ENCODE results near the gene INPP5K. TPM values are rescaled to one million over a fixed set of nuclear protein-coding genes. Genes with fewer than 3 reads are reported as not detected.

INPP5K gene
- polyA plus RNA-seq, 1 donor from 2014 or later, result 35.8 TPM

DNA sequence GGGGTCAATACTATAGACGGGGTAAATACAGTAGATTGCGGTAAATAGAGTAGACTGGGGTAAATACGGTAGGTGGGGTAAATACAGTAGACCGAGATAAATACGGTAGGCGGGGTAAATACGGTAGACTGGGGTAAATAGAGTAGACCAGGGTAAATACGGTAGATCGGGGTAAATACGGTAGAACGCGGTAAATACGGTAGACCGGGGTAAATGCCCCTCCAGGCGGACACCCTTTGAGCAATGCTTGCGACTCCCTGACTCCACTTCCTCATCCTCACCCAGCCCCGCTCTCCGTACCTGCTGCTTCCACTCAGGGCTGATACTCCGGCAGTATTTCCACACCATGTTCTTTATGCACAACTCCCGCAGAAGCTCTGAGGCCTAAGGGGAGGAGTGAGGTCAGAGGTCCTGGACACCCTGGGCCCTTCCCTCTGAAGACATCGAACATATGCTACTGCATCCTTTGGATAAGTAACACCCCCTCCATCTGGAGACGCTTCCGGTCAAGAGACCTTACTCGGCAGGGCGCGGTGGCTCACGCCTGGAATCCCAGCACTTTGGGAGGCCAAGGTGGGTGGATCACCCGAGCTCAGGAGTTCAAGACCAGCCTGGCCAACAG lies 47.1 kb downstream of the INPP5K start:
- Histone ChIP-seq H3F3A (ENCODE audit: insufficient read depth, low read length, poor library complexity, severe bottlenecking) (no peaks in the 10 kb centered on the region), H3K27me3 (ENCODE audit: insufficient read depth, low read depth, low read length) (no peaks in the 10 kb centered on the region), H3K79me2 (replicated peaks; ENCODE audit: insufficient read depth, low read length) (no peaks in the 10 kb centered on the region), H3K4me2 (ENCODE audit: low read length) (no peak overlapping the region), H3K27ac (ENCODE audit: low read length) (no peak overlapping the region), H4K20me1 (ENCODE audit: insufficient read depth) (no peaks in the 10 kb centered on the region), H3K9ac (ENCODE audit: low read length) (no peak overlapping the region), H3K9me3 (ENCODE audit: low read length) (no peaks in the 10 kb centered on the region), H3K9me2 (ENCODE audit: insufficient read depth, low read length) (no peaks in the 10 kb centered on the region), H3K36me3 (ENCODE audit: insufficient read depth, low read length) (no peaks in the 10 kb centered on the region), H2AFZ (ENCODE audit: low read depth, low read length) (no peak overlapping the region), H3K4me3 (ENCODE audit: low read length) (no peak overlapping the region)
- TF ChIP-seq EZH2 (IDR thresholded peaks at IDR 0.05; ENCODE audit: borderline replicate concordance, insufficient read depth, low read length, poor library complexity, severe bottlenecking), result no peak
- TF ChIP-seq TAF1 (IDR thresholded peaks at IDR 0.05; ENCODE audit: low read depth), result no peak
- TF ChIP-seq, protein P1, sequence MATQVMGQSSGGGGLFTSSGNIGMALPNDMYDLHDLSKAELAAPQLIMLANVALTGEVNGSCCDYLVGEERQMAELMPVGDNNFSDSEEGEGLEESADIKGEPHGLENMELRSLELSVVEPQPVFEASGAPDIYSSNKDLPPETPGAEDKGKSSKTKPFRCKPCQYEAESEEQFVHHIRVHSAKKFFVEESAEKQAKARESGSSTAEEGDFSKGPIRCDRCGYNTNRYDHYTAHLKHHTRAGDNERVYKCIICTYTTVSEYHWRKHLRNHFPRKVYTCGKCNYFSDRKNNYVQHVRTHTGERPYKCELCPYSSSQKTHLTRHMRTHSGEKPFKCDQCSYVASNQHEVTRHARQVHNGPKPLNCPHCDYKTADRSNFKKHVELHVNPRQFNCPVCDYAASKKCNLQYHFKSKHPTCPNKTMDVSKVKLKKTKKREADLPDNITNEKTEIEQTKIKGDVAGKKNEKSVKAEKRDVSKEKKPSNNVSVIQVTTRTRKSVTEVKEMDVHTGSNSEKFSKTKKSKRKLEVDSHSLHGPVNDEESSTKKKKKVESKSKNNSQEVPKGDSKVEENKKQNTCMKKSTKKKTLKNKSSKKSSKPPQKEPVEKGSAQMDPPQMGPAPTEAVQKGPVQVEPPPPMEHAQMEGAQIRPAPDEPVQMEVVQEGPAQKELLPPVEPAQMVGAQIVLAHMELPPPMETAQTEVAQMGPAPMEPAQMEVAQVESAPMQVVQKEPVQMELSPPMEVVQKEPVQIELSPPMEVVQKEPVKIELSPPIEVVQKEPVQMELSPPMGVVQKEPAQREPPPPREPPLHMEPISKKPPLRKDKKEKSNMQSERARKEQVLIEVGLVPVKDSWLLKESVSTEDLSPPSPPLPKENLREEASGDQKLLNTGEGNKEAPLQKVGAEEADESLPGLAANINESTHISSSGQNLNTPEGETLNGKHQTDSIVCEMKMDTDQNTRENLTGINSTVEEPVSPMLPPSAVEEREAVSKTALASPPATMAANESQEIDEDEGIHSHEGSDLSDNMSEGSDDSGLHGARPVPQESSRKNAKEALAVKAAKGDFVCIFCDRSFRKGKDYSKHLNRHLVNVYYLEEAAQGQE (IDR thresholded peaks at IDR 0.05; ENCODE audit: borderline replicate concordance), result no peak
- TF ChIP-seq MXI1 (conservative IDR thresholded peaks at IDR 0.05; ENCODE audit: poor library complexity, severe bottlenecking), result no peak
- no peak for TF ChIP-seq SMC3 (conservative IDR thresholded peaks at IDR 0.05; ENCODE audit: poor library complexity)
- no peak for TF ChIP-seq EP300 (conservative IDR thresholded peaks at IDR 0.05; ENCODE audit: poor library complexity, severe bottlenecking)
- TF ChIP-seq, protein P2, sequence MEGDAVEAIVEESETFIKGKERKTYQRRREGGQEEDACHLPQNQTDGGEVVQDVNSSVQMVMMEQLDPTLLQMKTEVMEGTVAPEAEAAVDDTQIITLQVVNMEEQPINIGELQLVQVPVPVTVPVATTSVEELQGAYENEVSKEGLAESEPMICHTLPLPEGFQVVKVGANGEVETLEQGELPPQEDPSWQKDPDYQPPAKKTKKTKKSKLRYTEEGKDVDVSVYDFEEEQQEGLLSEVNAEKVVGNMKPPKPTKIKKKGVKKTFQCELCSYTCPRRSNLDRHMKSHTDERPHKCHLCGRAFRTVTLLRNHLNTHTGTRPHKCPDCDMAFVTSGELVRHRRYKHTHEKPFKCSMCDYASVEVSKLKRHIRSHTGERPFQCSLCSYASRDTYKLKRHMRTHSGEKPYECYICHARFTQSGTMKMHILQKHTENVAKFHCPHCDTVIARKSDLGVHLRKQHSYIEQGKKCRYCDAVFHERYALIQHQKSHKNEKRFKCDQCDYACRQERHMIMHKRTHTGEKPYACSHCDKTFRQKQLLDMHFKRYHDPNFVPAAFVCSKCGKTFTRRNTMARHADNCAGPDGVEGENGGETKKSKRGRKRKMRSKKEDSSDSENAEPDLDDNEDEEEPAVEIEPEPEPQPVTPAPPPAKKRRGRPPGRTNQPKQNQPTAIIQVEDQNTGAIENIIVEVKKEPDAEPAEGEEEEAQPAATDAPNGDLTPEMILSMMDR (IDR thresholded peaks at IDR 0.05; ENCODE audit: poor library complexity, severe bottlenecking), result no peak
- TF ChIP-seq RAD21 (conservative IDR thresholded peaks at IDR 0.05), result no peak

DNA sequence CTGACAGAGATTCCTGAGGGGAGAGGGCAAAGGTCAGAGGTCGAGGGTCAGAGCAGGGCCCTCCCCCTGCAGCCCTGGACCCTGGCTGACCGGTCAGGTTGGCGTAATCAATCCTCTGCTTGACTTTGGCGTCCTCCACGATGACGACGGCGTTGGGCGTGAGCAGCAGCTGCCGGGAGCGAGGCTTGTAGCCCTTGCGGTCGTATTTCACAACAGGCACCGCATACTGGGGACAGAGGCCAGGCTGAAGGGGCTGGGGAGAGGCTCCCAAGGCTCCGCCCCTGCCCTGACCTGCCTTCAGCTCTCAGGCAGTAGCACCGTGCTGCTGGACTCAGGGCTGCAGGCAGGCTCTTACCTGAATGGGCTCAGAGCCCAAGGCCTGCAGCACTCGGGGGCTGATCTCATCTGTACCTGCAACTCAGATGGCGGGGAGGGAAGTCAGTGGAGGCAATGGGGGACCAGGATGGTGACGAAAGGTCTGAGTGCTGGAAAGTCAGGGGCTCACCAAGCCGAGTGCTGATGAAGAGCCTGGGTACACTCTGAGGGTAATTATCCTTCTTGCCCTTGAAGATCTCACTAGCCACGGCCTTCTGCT lies 48.4 kb downstream of the INPP5K start:
- Histone ChIP-seq H3F3A (ENCODE audit: insufficient read depth, low read length, poor library complexity, severe bottlenecking) (no peaks in the 10 kb centered on the region), H3K9ac (ENCODE audit: low read length) (no peak overlapping the region), H4K20me1 (ENCODE audit: insufficient read depth) (no peaks in the 10 kb centered on the region), H2AFZ (ENCODE audit: low read depth, low read length) (no peak overlapping the region), H3K9me3 (ENCODE audit: low read length) (no peaks in the 10 kb centered on the region), H3K27me3 (ENCODE audit: insufficient read depth, low read depth, low read length) (no peaks in the 10 kb centered on the region), H3K4me2 (ENCODE audit: low read length) (no peak overlapping the region), H3K4me3 (ENCODE audit: low read length) (no peak overlapping the region), H3K27ac (ENCODE audit: low read length) (no peak overlapping the region), H3K79me2 (replicated peaks; ENCODE audit: insufficient read depth, low read length) (no peaks in the 10 kb centered on the region), H3K36me3 (ENCODE audit: insufficient read depth, low read length) (no peaks in the 10 kb centered on the region), H3K9me2 (ENCODE audit: insufficient read depth, low read length) (no peaks in the 10 kb centered on the region)
- TF ChIP-seq TAF1 (IDR thresholded peaks at IDR 0.05; ENCODE audit: low read depth), result no peak
- TF ChIP-seq, protein P1 (IDR thresholded peaks at IDR 0.05; ENCODE audit: borderline replicate concordance), result no peak
- TF ChIP-seq POLR2AphosphoS5 (IDR thresholded peaks at IDR 0.05), result no peak
- TF ChIP-seq EP300 (conservative IDR thresholded peaks at IDR 0.05; ENCODE audit: poor library complexity, severe bottlenecking), result no peak
- TF ChIP-seq, protein P2 (IDR thresholded peaks at IDR 0.05; ENCODE audit: poor library complexity, severe bottlenecking), result no peak

Data from neural cell (in vitro differentiated cells).